Keratinocyte (primary cell): ENCODE measurements around the gene OR2T35.
"Not testable (repeated sequence)": the region's sequence is repeated elsewhere in the genome, so short reads cannot be mapped to it uniquely, and the experiment has no call there.

Experiments used
- CTCF ChIP-seq, 3 experiments: IDR thresholded peaks in 1 of 3; conservative IDR thresholded peaks in 1 of 3; optimal IDR thresholded peaks in 1 of 3; 2 replicates in 2 of 3; 3 replicates in 1 of 3; pipeline versions ENCODE3 to v1.5.1; 2011; ENCODE audit warnings: low read length in 3 of 3, mild to moderate bottlenecking in 3 of 3, moderate library complexity in 2 of 3, control low read depth in 1 of 3, inconsistent platforms in 1 of 3; ENCODE audit not compliant: insufficient read depth in 2 of 3; ENCODE audit errors: extremely low read depth in 1 of 3
- EZH2 ChIP-seq: IDR thresholded peaks from one replicate; pipeline ENCODE4 v1.6.1; 2012; ENCODE audit warnings: inconsistent platforms, mild to moderate bottlenecking, low read length, moderate library complexity

GRCh38 chr1:248634991-248635390, 10.1 kb downstream of the OR2T35 start, which contains the start of gene OR2T11:
- TF ChIP-seq CTCF (optimal IDR thresholded peaks at IDR 0.05 in 1 of 3, IDR thresholded peaks at IDR 0.05 in 1 of 3, conservative IDR thresholded peaks at IDR 0.05 in 1 of 3; ENCODE audit: extremely low read depth in 1 of 3, insufficient read depth in 2 of 3, low read length in 3 of 3); EZH2: not testable (repeated sequence)
